HT1080 (cell line): ENCODE data around the gene GPC5. TPM values are rescaled to one million over a fixed set of nuclear protein-coding genes. Genes with fewer than 3 reads are reported as not detected.
A peak's percentile ranks its signal among the peaks of the same experiment; 100 is the strongest.
"Not testable (repeated sequence)": the region's sequence is repeated elsewhere in the genome, so short reads cannot be mapped to it uniquely, and the experiment has no call there.

ENCODE experiments used
- DNase-seq: peaks from one replicate; pipeline ENCODE4 v3.0.0-alpha.2; 2015; ENCODE audit warnings: low read depth
- total RNA-seq: library from RNA; depleted of rRNA; stranded (reverse); fragments of >200 nt; shearing (Covaris generic); gene quantifications from 2 replicates; pipeline ENCODE4 v1.2.3, GENCODE V29; 2014

GPC5 gene
- total RNA-seq, 1 experiment from 2014 or later: 0.14 TPM

- DNase-seq: no peak
Observed at GRCh38 chr13:92823059-92823458, 1424.6 kb downstream of the GPC5 start.

GRCh38 chr13:92825938-92826596 lies 1427.6 kb downstream of the GPC5 start:
- DNase-seq: no peak

- DNase-seq: no peak
Observed at GRCh38 chr13:92827503-92827902, 1429.1 kb downstream of the GPC5 start.

- DNase-seq: no peak
Observed at GRCh38 chr13:92829930-92830329, 1431.5 kb downstream of the GPC5 start.

GRCh38 chr13:92830821-92831220 lies 1432.4 kb downstream of the GPC5 start:
- no peak for DNase-seq

GRCh38 chr13:92833071-92833470 lies 1434.7 kb downstream of the GPC5 start:
- no peak for DNase-seq

GRCh38 chr13:92836171-92836570 lies 1437.8 kb downstream of the GPC5 start:
- DNase-seq: no peak

GRCh38 chr13:92838786-92839185 lies 1440.4 kb downstream of the GPC5 start:
- DNase-seq: peak; percentile 92

GRCh38 chr13:92842145-92842544 lies 1443.7 kb downstream of the GPC5 start:
- peak; percentile 85 for DNase-seq

GRCh38 chr13:92843549-92843948 lies 1445.1 kb downstream of the GPC5 start:
- DNase-seq: peak; percentile 87

GRCh38 chr13:92849381-92849780 lies 1451.0 kb downstream of the GPC5 start:
- no peak for DNase-seq

GRCh38 chr13:92864584-92865284 lies 1466.3 kb downstream of the GPC5 start:
- DNase-seq: no peak

GRCh38 chr13:92873029-92873428 lies 1474.6 kb downstream of the GPC5 start:
- no peak for DNase-seq

- no peak for DNase-seq
Observed at GRCh38 chr13:92886535-92887077, 1488.2 kb downstream of the GPC5 start.

- DNase-seq: no peak
Observed at GRCh38 chr13:92894447-92894846, 1496.0 kb downstream of the GPC5 start.

GRCh38 chr13:92896842-92897241 lies 1498.4 kb downstream of the GPC5 start:
- DNase-seq: peak; percentile 24

GRCh38 chr13:92898946-92899345 lies 1500.5 kb downstream of the GPC5 start:
- DNase-seq: not testable (repeated sequence)

- DNase-seq: no peak
Observed at GRCh38 chr13:92900446-92900845, 1502.0 kb downstream of the GPC5 start.

- no peak for DNase-seq
Observed at GRCh38 chr13:92901739-92902138, 1503.3 kb downstream of the GPC5 start.

GRCh38 chr13:92912629-92913028 lies 1514.2 kb downstream of the GPC5 start:
- no peak for DNase-seq

- DNase-seq: no peak
Observed at GRCh38 chr13:92913840-92914239, 1515.4 kb downstream of the GPC5 start.
